ENCODE data around the gene TGDS. TPM values are rescaled to one million over a fixed set of nuclear protein-coding genes. Genes with fewer than 3 reads are reported as not detected.
"Not testable (repeated sequence)": the region's sequence is repeated elsewhere in the genome, so short reads cannot be mapped to it uniquely, and the experiment has no call there.

TGDS gene
- total RNA-seq, result 10 to 100 TPM; 23.2 to 23.7 TPM

GRCh38 chr13:94595950-94596574 lies at the start of gene TGDS:
TSS of gene TGDS (minus strand) at chr13:94596152. CDS start at chr13:94596136, 16 bp downstream.
- CTCF ChIA-PET, result interaction anchor here (1.1 kb wide), 1 partner anchor 25 kb away, joined by 4 read pairs; no protein-coding TSS in a partner anchor
- POLR2A ChIA-PET, result interaction anchor here (1.1 to 1.8 kb wide), 2 partner anchors 10 to 47 kb away, joined by 3 to 21 read pairs; no protein-coding TSS in a partner anchor

- CTCF ChIA-PET, result no interaction called here
Measured at GRCh38 chr13:94641409-94641941, 45.5 kb upstream of the TGDS start.

DNA sequence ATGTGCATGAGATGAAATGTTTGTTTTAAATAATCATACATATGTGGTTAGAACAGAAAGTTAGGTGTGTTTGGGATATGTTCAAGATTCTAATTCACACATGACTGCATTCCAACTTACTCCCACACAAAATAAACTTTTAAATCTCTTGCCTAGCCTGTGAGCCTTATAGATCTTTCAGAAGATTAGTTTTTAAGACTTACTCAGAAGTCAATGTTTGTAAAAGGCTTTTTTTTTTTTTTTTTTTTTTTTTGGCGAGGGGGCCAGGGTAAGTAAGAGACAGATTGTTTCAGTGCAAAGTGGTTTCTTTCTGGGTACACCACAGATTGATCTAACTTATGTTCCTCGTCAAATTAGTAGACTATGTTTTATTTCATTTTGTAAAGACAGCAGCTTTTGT lies 44.8 kb upstream of the TGDS start:
- ChIA-PET POLR2A (no interaction called here), CTCF (no interaction called here)

More at GRCh38 chr13:94641409-94641941, 45.5 kb upstream of the TGDS start:
- POLR2A ChIA-PET, result no interaction called here

GRCh38 chr13:94637677-94638076 lies 41.7 kb upstream of the TGDS start:
- POLR2A ChIA-PET, CTCF ChIA-PET: not testable (repeated sequence)

DNA sequence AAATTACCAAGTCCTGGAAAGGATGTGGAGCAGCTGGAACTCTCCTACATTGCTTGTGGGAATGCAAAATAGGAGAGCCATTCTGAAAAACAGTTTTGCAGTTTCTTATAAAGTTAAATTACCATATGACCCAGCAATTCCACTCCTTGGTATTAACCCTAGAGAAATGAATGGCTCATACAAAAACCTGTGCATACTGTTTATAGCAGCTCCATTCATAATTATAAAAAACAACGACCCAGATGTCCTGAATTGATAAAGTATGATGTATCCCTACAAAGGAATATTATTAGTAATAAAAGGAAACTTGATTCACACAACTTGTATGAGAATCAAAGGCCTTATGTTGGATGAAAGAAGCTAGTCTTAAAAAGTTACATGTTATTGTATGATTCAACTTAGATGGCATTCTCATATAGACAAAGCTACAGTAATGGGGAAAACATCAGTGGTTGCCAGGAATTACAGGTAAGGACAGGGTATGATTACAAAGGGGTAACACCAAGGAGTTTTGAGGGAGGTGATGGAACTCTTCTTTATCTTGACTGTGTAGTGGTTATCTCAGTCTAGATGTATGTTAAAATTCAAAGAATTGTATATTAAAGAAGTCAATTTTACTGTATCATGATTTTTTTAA lies 41.1 kb upstream of the TGDS start:
- CTCF ChIA-PET, result no interaction called here
- POLR2A ChIA-PET, result no interaction called here

DNA sequence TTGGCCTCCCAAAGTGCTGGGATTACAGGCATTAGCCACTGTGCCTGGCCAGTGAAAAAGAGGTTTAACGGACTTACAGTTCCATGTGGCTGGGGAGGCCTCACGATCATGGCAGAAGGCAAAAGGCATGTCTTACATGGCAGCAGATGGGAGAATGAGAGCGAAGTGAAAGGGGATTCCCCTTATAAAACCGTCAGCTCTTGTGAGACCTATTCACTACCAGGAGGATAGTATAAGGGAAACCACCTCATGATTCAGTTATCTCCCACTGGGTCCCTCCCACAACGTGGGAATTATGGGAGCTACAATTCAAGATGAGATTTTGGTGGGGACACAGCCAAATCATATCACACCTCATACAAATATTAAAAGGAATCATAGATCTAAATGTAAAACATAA lies 40.1 kb upstream of the TGDS start:
- POLR2A ChIA-PET, CTCF ChIA-PET: not testable (repeated sequence)

GRCh38 chr13:94632226-94632980 lies 36.5 kb upstream of the TGDS start:
- ChIA-PET CTCF (no interaction called here), POLR2A (no interaction called here)

GRCh38 chr13:94630858-94631257 lies 34.9 kb upstream of the TGDS start:
- CTCF ChIA-PET, result no interaction called here
- POLR2A ChIA-PET, result no interaction called here

DNA sequence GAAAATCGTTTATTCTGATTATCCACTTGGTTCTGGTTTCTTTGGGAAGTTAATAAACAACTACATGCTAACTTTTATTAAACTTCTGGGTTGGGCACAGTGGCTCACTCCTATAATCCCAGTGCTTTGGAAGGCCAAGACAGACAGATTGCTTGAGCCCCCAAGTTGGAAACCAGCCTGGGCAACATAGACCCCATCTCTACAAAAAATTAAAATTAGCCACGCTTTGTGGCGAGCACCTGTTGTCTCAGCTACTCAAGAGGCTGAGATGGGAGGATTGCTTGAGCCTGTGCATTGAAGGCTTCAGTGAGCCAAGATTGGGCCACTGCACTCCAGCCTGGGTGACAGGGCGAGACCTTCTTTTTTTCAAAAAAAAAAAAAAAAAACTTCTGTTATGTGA lies 27.4 kb upstream of the TGDS start:
- POLR2A ChIA-PET, result no interaction called here
- CTCF ChIA-PET, result no interaction called here

- POLR2A ChIA-PET, result interaction anchor here (0.6 to 0.8 kb wide), 2 partner anchors 21 to 115 kb away, joined by 3 to 5 read pairs; partner anchors contain the start of gene GPR180
- CTCF ChIA-PET, result no interaction called here
Measured at GRCh38 chr13:94622344-94622743, 26.4 kb upstream of the TGDS start.

GRCh38 chr13:94620286-94620896 lies 24.4 kb upstream of the TGDS start:
- POLR2A ChIA-PET, result no interaction called here
- CTCF ChIA-PET, result interaction anchor here (1.6 kb wide), 1 partner anchor 24 kb away, joined by 4 read pairs; the partner anchor contains the start of gene TGDS

- POLR2A ChIA-PET, result no interaction called here
Measured at GRCh38 chr13:94617389-94618000, 21.5 kb upstream of the TGDS start.

GRCh38 chr13:94613051-94613450 lies 17.1 kb upstream of the TGDS start:
- ChIA-PET POLR2A (no interaction called here), CTCF (no interaction called here)

More at GRCh38 chr13:94617389-94618000, 21.5 kb upstream of the TGDS start:
- CTCF ChIA-PET, result interaction anchor here (0.6 to 2.2 kb wide), 9 partner anchors 12 to 572 kb away, joined by 3 to 19 read pairs (median 3); partner anchors contain the start of gene GPR180

DNA sequence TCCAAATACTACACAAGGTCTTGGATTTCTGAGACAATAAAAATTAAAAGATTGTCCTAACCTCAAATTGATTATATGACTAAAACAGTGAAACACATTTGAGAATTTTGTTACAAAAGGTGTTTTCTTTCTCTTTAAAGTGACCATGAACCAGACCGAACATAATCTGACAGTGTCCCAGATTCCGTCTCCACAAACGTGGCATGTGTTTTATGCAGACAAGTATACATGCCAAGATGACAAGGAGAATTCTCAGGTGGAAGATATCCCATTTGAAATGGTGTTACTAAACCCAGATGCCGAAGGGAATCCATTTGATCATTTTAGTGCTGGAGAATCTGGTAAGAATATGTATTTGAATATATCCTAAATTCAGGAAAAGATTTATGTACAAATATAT lies 16.1 kb upstream of the TGDS start:
- POLR2A ChIA-PET, result no interaction called here
- CTCF ChIA-PET, result no interaction called here

DNA sequence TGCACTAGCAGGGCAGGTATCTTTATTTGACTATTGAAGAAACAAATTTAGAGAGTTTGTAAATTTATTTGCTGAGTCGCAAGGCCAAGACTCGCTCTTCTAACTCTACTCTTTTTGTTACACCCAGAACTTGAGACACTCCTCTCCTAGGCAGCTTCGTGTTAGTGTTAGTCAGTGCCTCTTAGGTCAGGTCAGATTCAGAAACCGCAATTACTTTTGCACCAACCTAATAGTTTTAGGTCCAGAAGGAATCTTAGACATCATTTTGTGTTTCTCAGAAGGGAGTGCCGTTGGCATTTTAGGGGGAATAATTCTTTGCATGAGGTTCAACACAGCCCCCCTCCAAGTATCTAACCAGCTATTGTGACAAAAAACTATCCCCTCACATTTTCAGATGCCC lies 14.5 kb upstream of the TGDS start:
- ChIA-PET CTCF (no interaction called here), POLR2A (no interaction called here)

DNA sequence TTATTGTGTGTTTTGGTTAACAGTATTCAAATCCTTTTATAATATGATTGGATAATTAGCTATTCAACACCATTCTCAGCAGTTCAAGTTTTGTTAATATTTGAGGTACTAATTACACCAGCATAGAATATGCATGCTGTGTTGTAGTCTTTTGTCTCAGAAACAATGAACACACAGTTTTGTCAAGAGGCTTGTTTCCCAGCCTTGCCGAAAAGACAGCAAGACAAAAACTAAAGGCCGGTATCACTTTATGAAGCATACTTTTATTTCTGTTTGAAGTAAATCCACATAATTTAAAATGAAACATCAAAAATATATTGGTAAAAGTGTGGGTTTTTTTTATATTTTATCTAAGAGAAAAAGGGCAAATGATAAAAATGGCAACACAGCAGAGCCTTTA lies 13.2 kb upstream of the TGDS start:
- ChIA-PET CTCF (no interaction called here), POLR2A (no interaction called here)

DNA sequence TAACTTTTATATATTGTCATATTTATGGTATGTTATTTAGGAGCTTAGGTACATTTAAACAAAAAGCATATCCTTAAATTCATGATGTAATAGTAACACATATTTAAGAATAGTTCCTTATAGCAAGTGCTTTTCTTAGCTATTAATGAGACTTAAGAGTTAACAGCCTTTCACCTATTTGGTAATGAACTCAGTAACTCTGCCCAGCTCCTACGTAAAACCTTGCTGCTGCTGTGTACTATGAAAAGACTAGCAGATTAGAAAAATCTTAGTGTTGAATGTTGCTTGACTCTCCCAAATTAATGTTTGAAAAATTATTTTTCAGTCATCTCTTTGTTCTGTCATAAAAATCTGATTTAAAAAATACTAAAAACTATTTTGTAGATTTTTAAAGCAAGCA lies 12.6 kb upstream of the TGDS start:
- ChIA-PET POLR2A (no interaction called here), CTCF (no interaction called here)

GRCh38 chr13:94607939-94608338 lies 12.0 kb upstream of the TGDS start:
- POLR2A ChIA-PET, result interaction anchor here (0.6 kb wide), 1 partner anchor 972 kb away, joined by 5 read pairs; no protein-coding TSS in a partner anchor
- CTCF ChIA-PET, result no interaction called here

DNA sequence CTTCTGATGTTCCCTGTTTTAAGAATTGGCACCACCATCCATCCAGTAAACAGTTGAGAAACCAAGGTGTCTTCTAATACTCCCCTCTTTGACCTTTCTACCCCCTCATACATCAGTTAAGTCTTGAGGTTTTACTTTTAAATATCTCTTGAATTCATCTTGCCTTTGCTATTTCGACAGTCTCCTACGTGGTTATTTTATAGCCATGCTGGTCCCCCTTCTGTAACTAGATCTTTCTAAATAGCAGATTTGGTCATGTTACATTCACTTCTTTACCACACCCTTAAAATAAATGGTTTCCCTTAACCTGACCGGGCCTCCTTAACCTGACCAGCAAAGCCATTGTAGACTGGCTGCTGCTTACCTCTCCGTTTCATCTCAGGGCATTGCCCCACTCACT lies 11.1 kb upstream of the TGDS start:
- POLR2A ChIA-PET, result no interaction called here

GRCh38 chr13:94602467-94602866 lies 6.5 kb upstream of the TGDS start:
- POLR2A ChIA-PET, result no interaction called here
- CTCF ChIA-PET, result interaction anchor here (0.6 to 2.5 kb wide), 2 partner anchors 53 to 152 kb away, joined by 4 to 5 read pairs; no protein-coding TSS in a partner anchor

More for the DNA sequence above, 11.1 kb upstream of the TGDS start:
- CTCF ChIA-PET, result no interaction called here

Data from activated CD8-positive, alpha-beta memory T cell treated with anti-CD3 and anti-CD28 coated beads for 36 hours (primary cell).